Heart left ventricle (tissue), 13 donors: ENCODE results near the gene PINK1.

ENCODE experiments used
- CTCF ChIP-seq, 12 donors: fragments of 200-600 bp; sonication (generic) in 4 of 12; IDR thresholded peaks; one replicate each; pipeline versions ENCODE4 v1.5.0 to v1.8.0; 2018 to 2022; ENCODE audit warnings: antibody characterized with exemption in 12 of 12, mild to moderate bottlenecking in 5 of 12
- POLR2A ChIP-seq, 2 donors: fragments of 450-650 bp; IDR thresholded peaks; one replicate each; pipeline ENCODE4 v1.6.1; 2017; ENCODE audit warnings: antibody characterized with exemption in 2 of 2, mild to moderate bottlenecking in 2 of 2, moderate library complexity in 2 of 2
- donor health status: ischemic (EF 13 %, LVEDD 7.1; RV severe dilation, severe dysfunction).
- donor health status: DM: no; HTN: yes; CAD: no.
- donor health status: DM: no; HTN: no; CAD: no.
- donor health status: ischemic (EF 25% LVEDD 6.9; RV normal size, moderate dysfunction).
- donor health status: ischemic (EF 25% LVEDD 5.7; RV mildly dilated, moderate dysfunction).
- donor health status: ischemic (EF 35%, LVEDD 5.7; RV mildly dilated, moderate dysfunction).
- donor health status: nonischemic (EF 11% LVEDD 7.7; RV severe dilation, severe dysfunction).
- donor health status: DM: yes; HTN: yes; CAD: no.
- donor health status: PGD.
- donor health status: ischemic (EF 29% LVEDD 5.4; RV normal size, mild dysfunction).
- donor health status: nonischemic (EF 23%, LVEDD 6.1; RV moderate dilation, normal function).

GRCh38 chr1:20681999-20682398, 48.7 kb downstream of the PINK1 start:
- TF ChIP-seq CTCF (IDR thresholded peaks at IDR 0.05) (no peak), POLR2A (IDR thresholded peaks at IDR 0.05) (no peak)
